Measurements from ENCODE around the gene GBX1. TPM values are rescaled to one million over a fixed set of nuclear protein-coding genes. Genes with fewer than 3 reads are reported as not detected.
A peak's percentile ranks its signal among the peaks of the same experiment; 100 is the strongest.

The GBX1 gene
- total RNA-seq, 1 experiment from 2014 or later, result not detected

GRCh38 chr7:151137076-151137675, 30.3 kb downstream of the GBX1 start:
- no peaks in the 10 kb centered on the region for H3K9me3 Mint-ChIP-seq (ENCODE audit: unreplicated experiment)
- POLR2A ChIA-PET, result no interaction called here
- no peaks in the 10 kb centered on the region for H3K9me3 ChIP-seq
- H3K4me1 ChIP-seq, result no peaks in the 10 kb centered on the region
- H3K4me1 Mint-ChIP-seq (ENCODE audit: low read depth, unreplicated experiment), result no peaks in the 10 kb centered on the region
- intact Hi-C loops (cut with micrococcal nuclease; ENCODE audit: unreplicated experiment), result no loop called here
- CTCF ChIA-PET, result interaction anchor here (0.5 to 1.6 kb wide), 2 partner anchors 13 to 176 kb away, joined by 3 to 5 read pairs; no protein-coding TSS in a partner anchor
- H3K27me3 Mint-ChIP-seq (ENCODE audit: insufficient read depth, unreplicated experiment), result no peaks in the 10 kb centered on the region
- no peak for TF ChIP-seq CTCF (IDR thresholded peaks at IDR 0.05; ENCODE audit: insufficient read depth in 1 of 2, low read depth in 1 of 2, low read length in 1 of 2, severe bottlenecking in 1 of 2, unreplicated experiment in 1 of 2)
- no TSS peak for BruUV-seq (replicated peaks)
- H3K4me3 ChIP-seq (ENCODE audit: low read depth, low read length), result no peak overlapping the region
- no peaks in the 10 kb centered on the region; the same call in 1 of the 2 replicates for H3K36me3 ChIP-seq (ENCODE audit: control insufficient read depth, insufficient read depth, low read length)
- no peak overlapping the region for H3K4me3 Mint-ChIP-seq (ENCODE audit: unreplicated experiment)
- no peaks in the 10 kb centered on the region for H3K27me3 ChIP-seq (replicated peaks; ENCODE audit: control insufficient read depth, insufficient read depth, low read length)
- peaks cover 20% of the 10 kb centered on the region for H3K36me3 Mint-ChIP-seq (ENCODE audit: insufficient read depth, unreplicated experiment)
- H3K27ac Mint-ChIP-seq (ENCODE audit: unreplicated experiment), result no peak overlapping the region
- peak in 1 of 2 experiments; percentile 29 for DNase-seq

GRCh38 chr7:151135866-151136843, 31.3 kb downstream of the GBX1 start:
- H3K36me3 Mint-ChIP-seq (ENCODE audit: insufficient read depth, unreplicated experiment), result peaks cover 23% of the 10 kb centered on the region

More at GRCh38 chr7:151135866-151136843, 31.3 kb downstream of the GBX1 start:
- H3K4me3 ChIP-seq (ENCODE audit: low read depth, low read length), result no peak overlapping the region
- no peaks in the 10 kb centered on the region for H3K4me1 ChIP-seq
- no TSS peak for BruUV-seq (replicated peaks)
- ChIA-PET POLR2A (no interaction called here), CTCF (no interaction called here)
- no peaks in the 10 kb centered on the region for H3K4me1 Mint-ChIP-seq (ENCODE audit: low read depth, unreplicated experiment)
- H3K4me3 Mint-ChIP-seq (ENCODE audit: unreplicated experiment), result no peak overlapping the region
- intact Hi-C loops (cut with micrococcal nuclease; ENCODE audit: unreplicated experiment), result no loop called here
- H3K27ac Mint-ChIP-seq (ENCODE audit: unreplicated experiment), result no peak overlapping the region
- no peaks in the 10 kb centered on the region for H3K9me3 Mint-ChIP-seq (ENCODE audit: unreplicated experiment)
- no peak for DNase-seq
- H3K9me3 ChIP-seq, result no peaks in the 10 kb centered on the region
- no peaks in the 10 kb centered on the region for H3K27me3 Mint-ChIP-seq (ENCODE audit: insufficient read depth, unreplicated experiment)
- no peak for TF ChIP-seq CTCF (IDR thresholded peaks at IDR 0.05; ENCODE audit: insufficient read depth in 1 of 2, low read depth in 1 of 2, low read length in 1 of 2, severe bottlenecking in 1 of 2, unreplicated experiment in 1 of 2)
- H3K27me3 ChIP-seq (replicated peaks; ENCODE audit: control insufficient read depth, insufficient read depth, low read length), result no peaks in the 10 kb centered on the region
- no peaks in the 10 kb centered on the region; the same call in 1 of the 2 replicates for H3K36me3 ChIP-seq (ENCODE audit: control insufficient read depth, insufficient read depth, low read length)
